GM21619 (cell line): ENCODE results near the gene SPAG16.
"Not testable (repeated sequence)": the region's sequence is repeated elsewhere in the genome, so short reads cannot be mapped to it uniquely, and the experiment has no call there.

Source experiments
- ATAC-seq: cut with Tn5 transposase; IDR thresholded peaks from one replicate; pipeline ENCODE4 v1.9.1; 2021; ENCODE audit not compliant: unreplicated experiment

Gene SPAG16

DNA sequence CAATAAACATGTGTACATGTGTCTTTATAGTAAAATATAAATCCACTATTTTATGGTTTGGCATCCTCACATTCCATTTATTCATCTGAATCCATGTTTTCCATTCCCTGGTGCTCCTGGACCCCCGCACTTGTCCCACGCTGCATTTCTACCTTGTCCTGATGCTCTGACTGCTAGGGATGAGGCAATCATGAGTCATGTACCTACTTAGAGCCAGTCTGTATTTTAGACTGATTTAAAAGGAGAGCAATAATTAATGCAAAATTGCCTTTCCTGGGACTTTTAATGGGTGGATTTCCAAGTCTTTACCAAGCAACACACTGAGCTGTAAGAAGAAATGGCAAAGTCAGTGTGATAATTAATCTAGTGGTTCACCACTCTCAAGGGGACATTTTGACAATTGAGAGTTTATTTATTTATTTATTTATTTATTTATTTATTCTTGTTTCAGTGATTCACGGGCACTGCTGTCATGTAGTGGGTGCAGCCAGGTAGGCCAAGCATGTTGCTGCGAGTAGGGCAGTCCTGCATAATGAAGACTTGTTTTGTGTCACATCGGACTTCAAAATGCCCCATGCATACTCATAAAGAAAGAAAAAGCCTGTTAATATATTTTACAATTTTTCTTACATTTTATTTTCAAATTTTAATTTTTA, 707.3 kb downstream of the SPAG16 start:
- no peak for ATAC-seq

DNA sequence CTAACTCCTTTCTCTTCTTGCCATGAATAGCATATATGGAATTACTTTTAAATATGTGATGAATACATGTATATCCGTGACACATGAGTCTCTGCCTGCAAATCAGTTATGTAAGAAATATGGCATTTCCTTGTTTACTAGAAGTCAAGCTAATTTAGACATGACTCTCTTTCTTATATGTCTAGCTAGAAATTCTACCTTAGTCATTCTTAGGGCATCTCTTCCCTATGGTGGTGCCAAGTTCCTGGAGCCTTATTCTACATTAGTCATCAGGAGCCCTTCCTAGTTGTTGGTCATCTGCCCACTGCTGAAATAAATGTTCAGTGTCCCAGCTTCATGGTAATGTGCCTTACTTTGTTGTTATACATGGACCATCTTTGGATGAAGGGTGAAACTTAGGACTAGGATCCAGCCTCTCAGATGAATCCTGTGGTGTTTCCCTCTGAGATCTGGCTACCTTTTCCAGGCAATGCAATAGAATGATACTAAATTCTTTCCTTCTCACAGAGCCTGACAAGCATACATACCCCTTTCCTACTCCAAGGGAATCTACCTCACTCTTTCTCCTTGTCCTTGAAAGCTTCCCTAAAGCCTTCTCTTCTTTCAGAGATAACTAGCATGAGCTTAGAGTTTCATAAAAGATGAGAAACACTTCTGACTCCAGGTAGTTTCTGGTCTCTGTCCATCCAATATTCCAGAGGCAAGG, 711.3 kb downstream of the SPAG16 start:
- no peak for ATAC-seq

DNA sequence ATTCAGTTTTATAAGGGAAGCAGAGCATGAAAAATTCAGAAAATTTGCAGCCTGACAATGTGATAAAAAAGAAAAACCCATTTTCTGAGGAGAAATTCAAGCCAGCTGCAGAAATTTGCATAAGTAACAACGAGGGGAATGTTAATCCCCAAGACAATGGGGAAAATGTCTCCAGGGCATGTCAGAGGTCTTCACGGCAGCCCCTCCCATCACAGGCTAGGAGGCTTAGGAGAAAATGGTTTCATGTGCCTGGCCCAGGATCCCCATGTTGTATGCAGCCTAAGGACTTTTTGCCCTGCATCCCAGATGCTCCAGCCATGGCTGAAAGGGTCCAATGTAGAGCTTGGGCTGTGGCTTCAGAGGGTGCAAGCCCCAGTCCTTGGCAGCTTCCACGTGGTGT, 714.7 kb downstream of the SPAG16 start:
- ATAC-seq = not testable (repeated sequence)

DNA sequence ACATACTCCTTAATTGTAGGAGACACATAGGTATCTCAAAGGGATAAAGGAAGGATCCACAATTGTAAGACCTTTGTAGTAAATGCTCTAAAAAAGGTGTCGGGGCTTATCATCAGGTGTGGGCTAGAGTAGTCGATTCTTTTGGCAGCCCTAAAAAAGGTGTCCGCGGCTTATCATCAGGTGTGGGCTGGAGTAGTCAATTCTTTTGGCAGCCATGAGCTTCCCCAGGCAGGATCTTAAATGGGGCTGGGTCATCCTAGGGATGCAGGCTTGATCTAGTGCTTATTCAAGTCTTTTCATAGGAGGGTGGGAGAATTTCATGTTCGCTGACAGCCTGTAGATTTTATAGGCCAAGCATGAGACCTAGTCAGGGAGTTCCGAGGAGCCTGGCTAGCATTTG, 720.2 kb downstream of the SPAG16 start:
- ATAC-seq = no peak

DNA sequence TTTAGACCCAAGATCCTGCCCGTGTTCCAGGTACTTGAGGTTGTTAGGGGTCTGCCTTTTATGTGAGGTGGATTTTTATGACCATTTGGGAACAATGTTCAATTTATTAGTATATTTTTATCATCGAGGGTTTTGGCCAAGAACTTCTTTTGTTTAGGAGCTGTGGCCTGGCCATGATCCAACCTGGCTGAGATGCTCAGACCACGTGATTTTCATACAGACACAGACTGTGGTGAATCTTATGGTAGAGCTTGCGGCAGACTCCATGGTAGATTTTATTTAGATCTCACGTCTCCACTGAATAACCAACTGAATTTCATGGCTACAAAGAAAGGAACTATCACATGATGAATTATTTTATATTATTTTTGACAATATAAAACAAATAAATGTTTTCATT, 721.1 kb downstream of the SPAG16 start:
- ATAC-seq = no peak

DNA sequence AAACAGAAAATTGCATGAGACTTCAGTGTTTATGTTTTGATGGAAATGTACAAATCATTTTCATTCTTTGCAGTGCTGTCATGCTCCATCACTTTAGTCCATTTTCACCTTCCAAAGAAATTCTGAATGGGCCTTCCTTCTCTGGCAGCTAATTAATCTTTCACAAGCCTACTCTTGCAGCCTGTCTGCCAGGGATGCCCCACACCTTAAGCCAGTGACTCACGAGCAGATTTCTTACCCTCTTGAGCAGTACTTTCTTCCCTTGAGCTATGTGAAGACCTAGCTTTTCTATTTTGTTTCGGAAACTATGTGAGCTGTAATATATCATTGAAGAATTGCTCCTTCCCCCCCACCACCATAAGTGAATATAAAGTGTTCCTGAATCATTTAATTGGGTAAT, 722.3 kb downstream of the SPAG16 start:
- no peak for ATAC-seq

DNA sequence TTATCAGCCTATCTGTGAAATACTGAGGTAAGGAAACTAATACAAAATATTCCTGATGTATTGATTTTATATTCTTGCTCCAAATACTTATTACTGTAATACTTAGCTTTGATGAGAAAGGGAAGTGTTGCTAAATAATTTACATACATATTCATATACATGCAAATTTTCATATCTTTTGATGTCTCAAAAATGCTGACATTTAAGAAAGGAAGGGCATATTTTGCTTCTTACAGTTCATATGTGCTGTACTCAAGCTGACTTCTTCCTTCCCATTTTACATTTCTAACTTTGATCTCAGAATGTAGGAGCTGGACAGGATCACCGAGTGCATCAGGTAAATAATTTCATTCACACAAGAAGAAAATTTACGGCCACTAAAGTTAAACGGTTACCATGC, 727.4 kb downstream of the SPAG16 start:
- no peak for ATAC-seq

DNA sequence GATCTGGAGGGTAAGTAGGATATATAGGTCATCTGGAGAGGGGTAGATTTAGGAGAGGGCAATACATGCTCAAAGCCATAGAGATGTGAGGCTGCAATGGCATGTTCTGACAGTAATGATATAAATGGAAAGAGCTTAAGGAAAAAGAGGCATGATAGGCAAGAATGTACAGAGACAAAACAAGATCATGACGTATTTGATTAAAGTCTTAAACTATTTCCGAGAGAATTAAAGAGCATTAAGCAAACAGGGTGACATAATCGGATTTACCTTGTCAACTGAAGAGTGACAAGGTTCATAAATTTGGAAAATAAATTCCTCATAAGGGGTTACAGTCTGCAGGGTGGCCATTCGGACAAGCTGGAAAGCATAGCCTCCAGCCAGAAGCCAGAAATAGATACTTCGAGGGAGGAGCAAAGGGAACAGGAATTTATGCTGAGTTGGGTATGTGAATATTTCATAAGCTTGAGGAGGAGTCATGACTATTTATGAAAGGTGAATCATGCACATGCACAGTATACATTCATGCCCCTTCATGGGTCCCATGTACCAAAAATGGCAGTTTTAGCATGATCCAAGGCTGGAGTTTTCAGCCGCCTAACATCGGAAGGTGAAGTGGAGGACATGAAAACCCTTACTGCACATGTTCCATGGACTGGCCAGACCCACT, 730.4 kb downstream of the SPAG16 start:
- ATAC-seq = no peak

DNA sequence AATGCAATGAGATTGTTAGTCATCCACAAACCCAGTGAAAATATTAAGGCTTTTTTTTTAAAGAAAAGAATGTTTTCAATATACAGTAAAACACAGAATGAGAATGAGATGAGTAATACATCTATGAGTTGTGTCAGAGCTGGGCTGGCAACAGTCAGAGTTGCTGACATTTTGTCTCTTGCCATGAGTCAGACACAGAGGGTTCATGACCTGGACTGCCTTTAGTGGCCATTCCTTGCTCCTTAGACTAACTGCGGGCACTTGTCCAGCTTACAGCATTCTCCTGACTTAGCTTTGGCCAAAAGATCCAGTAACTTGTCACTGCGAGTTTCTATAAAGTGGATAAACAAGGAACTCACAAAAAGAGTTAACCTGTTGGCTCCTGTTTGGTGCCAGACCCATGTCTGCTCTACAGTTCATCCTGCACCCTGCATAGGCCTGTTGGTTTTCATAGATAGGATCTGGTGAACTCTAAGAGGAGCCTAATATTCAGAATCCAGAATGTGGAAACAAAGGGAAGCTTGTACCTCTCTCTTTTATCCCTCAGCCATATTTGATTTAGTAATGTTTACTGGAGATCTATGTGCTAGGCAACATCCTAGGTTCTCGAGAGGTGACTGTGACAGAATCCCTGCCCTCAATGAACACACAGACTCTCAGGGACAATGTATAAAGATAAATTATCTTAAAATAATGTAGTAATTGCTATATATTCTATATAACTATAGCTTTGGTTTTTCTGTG, 735.1 kb downstream of the SPAG16 start:
- no peak for ATAC-seq

DNA sequence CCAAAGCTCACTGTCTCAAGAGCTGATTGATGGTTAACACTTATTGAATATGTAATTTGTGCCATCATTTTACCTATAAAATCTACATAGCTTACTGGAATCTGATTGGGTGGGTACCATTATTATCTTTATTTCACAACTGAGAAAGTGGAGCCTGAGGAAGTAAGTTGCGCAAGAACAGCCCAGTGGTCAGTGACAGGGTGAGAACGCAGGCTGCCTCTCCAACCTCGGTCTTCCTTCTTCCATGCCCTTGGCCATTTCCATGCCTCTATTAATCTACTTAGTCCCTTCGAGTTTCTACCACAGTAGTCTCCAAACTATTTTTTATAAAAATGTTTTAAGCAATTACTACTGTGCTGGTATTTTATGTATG, 735.7 kb downstream of the SPAG16 start:
- ATAC-seq = no peak

DNA sequence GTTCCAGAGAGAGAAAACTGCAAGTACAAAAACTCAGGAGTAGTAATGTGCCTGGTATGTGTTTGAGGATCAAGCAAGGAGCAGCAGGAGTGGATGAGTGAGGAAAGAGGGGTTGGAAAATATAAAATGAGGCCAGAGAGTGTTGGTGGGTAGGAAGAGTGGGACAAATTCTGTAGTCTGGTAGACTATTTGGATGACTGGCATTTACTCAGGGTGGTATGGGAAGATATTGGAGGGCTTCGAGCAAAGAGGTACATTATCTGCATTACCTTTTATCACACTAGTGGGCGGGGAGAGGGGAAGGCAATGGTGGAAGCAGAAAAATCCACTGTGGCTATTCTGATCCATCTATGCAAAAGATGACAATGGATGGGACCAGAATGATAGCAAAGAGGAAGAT, 744.9 kb downstream of the SPAG16 start:
- no peak for ATAC-seq

DNA sequence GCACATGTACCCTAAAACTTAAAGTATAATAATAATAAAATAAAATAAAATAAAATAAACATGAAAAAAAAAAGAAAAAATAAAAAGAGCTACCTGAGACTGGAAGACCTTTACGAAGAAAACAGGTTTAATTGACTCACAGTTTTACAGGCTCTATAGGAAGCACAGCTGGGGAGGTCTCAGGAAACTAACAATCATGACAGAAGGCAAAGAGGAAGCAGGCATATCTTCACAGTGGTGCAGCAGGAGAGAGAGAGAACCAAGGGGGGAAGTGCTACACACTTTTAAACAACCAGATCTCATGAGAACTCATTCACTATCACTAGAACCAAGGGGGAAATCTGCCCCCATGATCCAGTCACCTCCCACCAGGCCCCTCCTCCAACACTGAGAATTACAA, 747.3 kb downstream of the SPAG16 start:
- ATAC-seq = no peak

DNA sequence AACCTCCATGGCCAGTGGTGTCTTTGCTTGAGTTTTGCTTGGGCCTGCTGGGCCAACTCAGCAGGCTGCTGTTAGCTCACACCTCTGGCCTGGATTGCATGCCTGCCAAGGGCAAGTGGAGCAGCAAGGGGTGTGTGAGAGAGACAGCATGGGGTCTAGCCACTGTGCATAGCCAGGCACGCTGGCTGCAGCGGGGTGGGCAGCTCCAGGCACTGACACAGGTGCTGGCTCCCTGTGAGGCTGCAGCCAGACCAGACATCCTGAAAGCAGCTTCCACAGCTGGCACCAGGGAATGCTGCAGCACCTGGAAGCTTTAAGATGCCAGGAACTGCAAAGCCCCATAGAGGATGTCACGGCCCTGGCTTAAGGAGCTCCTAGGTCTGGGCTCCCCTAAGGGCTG, 750.2 kb downstream of the SPAG16 start:
- ATAC-seq = no peak

DNA sequence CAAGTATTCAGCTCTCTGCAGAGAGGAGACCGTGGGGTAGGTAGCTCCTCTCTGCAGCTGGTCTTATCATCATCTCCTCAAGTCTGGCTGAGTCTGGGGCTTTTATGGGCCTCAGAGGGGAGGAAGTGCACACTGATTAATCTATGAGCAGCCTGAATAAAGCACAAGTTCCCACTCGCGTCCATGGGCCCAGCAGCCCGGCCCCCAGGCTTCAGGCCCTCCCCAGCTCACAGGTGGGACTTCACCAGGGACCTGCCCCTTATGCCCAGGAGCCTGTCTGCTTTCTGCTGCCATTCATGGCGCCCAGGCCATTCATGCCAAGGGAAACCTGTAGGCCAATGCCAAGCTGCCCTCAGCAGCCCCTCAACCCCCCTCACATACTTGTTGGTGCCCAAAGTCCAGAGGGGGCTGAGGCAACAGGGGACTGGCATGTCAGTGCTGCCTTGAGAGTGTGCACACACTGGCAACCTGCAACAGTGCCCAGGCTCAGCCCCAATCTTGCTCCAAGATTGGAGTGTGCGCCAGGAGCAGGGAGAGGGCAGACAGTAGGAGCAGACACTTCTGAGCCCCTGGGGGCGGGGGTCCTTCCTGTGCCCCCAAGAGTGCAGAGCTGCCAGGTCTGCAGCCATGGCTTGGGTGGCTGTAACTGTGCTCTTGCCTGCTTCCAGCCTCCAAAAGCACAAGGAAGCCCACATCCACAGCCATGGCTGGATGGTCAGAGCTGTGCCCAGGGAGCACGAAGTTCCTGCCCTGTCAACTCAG, 751.0 kb downstream of the SPAG16 start:
- ATAC-seq = no peak

DNA sequence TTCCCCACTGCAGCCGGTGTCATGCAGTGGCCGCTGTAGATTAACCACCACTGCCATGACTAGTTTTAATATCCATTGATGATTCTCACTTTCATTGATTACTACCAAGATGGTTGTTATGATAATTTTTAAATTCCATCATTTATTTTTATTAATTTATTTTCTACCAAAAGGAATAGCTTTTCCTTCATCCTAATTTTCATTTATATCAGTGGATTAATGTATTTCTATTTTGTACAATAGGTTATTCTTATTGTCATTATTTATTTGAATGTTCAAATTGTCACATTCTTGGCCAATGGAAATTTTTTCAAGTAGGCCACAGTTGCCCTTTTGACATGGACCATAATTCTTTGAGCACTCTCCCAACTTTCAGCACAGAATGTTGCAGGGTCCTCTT, 751.7 kb downstream of the SPAG16 start:
- ATAC-seq = no peak

DNA sequence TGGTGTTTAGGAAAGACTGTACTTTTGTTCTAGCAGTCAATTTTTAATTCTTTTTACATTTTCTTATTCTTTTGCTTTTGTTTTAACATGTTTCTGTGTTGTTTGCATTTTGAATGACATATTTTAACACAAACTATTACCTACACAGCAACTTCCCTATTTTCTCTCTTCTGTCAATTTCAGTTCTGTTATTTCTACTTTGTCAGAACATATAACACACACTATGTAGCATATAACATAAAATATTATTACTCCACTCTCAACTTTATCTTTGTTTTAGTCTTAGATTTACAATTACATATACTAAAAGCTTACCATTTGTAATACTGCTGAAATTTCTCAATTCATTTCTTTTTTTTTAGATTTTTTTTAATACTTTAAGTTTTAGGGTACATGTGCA, 753.9 kb downstream of the SPAG16 start:
- ATAC-seq = no peak

DNA sequence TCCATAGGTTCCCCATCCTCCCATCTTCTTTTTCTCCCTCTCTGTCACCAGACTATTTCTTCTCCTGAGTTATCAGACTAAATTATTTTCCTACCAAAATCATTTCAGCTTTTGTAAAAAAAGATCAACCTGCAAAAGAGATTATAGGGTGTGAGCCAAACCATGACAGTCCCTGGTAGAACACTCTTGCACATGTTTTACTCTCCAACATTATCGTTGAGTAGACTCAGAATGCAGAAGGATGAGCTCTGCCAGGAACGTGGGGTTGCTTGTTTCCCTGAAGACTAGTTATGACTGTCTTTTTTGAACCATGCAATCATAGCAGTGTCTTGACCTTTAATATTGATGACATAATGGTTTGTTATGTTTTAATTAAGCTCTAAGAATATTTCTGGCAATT, 766.5 kb downstream of the SPAG16 start:
- ATAC-seq = no peak

DNA sequence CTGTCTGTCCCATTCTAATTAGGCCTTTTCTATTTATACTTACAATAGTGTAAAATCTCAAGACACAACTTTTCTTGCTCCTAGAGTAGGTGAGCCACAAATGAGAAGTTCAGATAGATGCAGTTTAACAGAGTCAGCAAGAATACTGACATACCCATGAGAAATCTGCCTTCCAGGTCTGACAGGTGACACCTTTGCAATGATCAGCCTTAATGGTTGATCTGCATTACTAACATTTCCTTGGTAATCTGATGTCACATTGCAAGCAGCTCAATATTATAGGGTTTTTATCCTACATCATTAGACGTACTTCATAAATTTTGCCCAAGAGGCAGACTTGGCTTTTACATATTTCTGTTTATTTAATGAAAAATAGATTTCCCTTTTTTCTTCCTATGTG, 767.3 kb downstream of the SPAG16 start:
- no peak for ATAC-seq

DNA sequence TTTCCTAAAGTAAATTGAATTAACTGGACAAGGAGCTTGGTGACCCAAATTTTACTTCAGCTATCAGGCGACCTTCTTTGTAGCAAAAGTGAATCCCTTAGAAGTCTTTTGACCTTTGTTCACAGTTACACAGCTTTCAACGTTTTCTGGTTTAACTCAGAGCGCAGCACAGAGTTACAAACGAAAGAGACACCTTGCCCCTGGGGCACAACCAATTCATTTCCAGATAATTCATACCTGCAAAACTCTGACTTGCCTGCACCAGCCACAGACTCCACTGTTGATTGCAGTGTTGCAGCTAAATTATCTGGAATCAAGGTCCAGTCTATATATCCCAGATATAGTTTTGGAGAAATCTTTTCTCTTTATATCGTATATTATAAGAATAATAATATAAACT, 768.0 kb downstream of the SPAG16 start:
- no peak for ATAC-seq

DNA sequence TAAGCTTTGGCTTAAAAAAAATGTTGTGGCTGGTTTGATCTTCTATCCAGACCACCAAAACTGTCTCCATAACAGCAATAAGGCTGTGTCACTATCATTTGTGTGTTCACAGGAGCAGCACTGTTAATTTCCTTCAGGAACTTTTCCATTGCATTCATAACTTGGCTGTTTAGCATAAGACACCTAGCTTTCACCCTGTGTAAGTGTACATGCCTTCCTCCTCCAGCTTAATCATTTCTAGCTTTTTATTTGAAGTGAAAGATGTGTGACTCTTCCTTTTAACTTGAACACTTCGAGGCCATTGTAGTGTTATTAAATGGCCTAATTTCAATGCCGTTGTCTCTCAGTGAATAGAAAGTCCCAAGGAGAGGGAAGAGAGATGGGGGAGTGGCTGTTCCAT, 773.7 kb downstream of the SPAG16 start:
- no peak for ATAC-seq

DNA sequence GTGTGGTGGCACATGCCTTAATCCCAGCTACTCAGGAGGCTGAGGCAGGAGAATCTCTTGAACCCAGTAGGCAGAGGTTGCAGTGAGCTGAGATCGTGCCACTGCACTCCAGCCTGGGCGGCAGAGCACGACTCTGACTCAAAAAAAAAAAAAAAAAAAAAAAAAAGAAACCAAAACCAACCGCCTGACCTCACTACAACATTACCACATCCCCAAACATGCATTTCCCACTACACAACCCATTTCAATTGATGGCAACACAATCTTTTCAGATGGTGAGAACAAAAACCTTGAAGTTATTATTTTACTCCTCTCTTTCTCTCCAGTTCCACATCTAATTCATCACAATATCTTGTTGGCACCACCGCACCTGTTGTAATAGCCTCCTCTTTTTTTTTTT, 778.0 kb downstream of the SPAG16 start:
- ATAC-seq = not testable (repeated sequence)
